ENCODE measurements around the gene P2RX6.

GRCh38 chr22:21075516-21076138 lies 60.7 kb downstream of the P2RX6 start:
- TF ChIP-seq CTCF (IDR thresholded peaks at IDR 0.05; ENCODE audit: insufficient read depth, low read depth, low read length) (no peak), EZH2 (IDR thresholded peaks at IDR 0.05; ENCODE audit: insufficient read depth, low read length) (no peak)

All from astrocyte (in vitro differentiated cells and primary cell).